SK-MEL-5 (cell line): ENCODE data around the gene ATP5PB. TPM values are rescaled to one million over a fixed set of nuclear protein-coding genes. Genes with fewer than 3 reads are reported as not detected.

Experiments
- DNase-seq: peaks from one replicate; pipeline ENCODE4 v3.0.0-alpha.2; 2016; ENCODE audit warnings: low read depth, low spot score
- in situ Hi-C: cut with HindIII; loops from 2 replicates; pipeline ENCODE4 v1.10.0; 2016; ENCODE audit warnings: low sequenced_read_pairs, high pct_unique_total_duplicates, low pct_unique_long_range_greater_than_20kb
- polyA plus RNA-seq, 2 experiments: library from polyadenylated mRNA; depleted of rRNA; stranded (reverse); fragments of >200 nt; gene quantifications; 2 replicates each; pipeline ENCODE4 v1.2.3, GENCODE V29; 2015
- total RNA-seq: library from RNA; depleted of rRNA; stranded (reverse); fragments of >200 nt; shearing (Covaris generic); gene quantifications from 2 replicates; pipeline ENCODE4 v1.2.3, GENCODE V29; 2014; rRNA removed

The ATP5PB gene
- total RNA-seq = 683 and 745 TPM in 2 replicates
- polyA plus RNA-seq (2015; cell fraction: cytosol; rRNA removed) = 342 and 365 TPM in 2 replicates
- polyA plus RNA-seq (2015; cell fraction: nucleus; rRNA removed) = 62.0 and 97.5 TPM in 2 replicates

DNA sequence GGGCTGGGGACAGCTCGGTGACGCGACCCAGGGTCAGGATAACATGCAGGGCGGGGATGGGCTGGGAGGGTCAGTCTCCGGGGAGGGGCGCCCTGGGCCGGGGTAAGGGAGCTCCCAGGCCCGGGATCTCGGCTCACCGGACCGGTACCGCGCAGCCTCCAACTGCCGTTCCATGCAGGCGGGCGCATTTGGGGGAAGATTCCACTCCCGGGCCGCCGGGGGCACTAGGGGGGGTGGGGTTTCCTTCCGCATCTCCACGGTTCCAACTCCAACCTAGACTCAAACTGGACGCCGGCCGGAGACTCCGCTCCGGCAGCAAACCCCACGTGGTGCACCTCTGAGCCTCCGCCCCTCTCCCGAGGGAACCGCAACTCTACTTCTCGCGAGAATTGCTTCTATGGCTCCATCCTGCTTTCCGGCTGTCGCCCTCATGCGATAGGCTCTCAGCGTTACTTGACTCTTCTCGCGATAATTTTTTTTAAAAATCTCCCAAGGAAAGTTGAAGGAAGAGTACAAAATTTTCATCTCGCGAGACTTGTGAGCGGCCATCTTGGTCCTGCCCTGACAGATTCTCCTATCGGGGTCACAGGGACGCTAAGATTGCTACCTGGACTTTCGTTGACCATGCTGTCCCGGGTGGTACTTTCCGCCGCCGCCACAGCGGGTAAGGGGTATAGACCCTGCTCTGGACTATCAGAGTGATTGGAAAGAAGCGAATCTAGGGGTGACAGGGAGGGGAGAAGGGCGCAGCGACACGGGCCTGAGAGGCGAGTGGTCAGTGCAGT, at the start of gene ATP5PB, which contains the start of gene WDR77:
ATP5PB (plus strand) TSS at position 547 of the 785 bp plus-strand sequence; CDS start at position 625, 78 bp downstream.
WDR77 (minus strand) TSS at position 339 of the 785 bp plus-strand sequence; CDS start at position 252, 87 bp downstream.
- in situ Hi-C loops = no loop called here

DNA sequence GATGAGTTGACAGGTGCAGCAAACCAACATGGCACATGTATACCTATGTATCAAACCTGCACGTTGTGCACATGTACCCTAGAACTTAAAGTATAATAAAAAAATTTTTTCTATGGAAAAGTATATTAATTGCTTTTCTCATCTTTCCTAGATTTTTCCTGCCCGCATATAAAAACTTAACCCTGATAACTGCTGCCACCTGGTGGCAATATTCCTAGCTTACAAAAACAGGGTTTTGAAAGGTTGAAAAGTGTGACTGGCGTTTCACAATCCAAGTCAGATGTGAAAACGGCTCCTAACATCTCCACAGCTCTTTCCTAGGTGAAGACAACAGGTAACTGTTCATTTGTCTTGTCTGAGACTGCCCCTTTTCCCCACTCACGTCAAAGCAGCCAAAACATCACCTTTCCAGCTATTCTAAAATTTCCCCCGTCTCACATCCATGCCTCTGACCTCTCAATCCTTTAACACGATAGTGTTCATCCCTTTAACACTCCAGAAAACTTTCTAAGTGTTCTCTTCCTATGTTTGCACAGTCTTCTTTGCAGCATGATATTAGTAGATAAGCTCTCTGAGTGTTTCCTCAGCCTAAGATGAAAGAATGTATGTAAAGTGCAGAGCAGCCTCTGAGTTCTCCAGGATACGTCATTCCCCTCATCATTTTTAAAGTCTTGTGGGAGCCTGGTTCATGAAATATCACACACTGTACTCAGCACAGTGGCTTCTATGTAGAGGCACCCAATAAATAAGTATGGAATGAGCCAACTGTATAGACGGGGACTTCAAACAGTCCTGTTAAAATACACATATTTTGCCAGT, 49.3 kb upstream of the ATP5PB start:
- in situ Hi-C loops = no loop called here
- DNase-seq = peak; percentile 54

More for the DNA sequence above, at the start of gene ATP5PB, which contains the start of gene WDR77:
- peak; percentile 99 for DNase-seq

DNA sequence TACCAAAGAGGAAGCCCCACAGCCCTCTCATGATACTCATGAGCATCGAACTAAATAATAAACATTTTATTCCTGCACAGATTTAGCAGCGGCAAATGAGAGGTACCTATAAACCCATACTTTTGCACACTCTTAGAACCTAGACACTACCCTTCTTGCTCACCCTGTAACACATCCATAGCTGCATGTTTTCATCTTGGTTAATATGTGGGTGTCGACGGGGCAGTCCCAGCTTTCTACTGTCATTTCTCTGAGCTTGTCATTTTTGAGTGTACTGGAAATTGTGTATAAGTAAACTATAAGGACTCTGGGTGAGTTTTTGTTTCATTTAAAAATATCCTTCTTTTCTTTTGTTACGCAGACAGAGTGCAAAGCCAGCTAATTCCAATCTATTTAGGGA, 47.2 kb upstream of the ATP5PB start:
- DNase-seq = no peak
- in situ Hi-C loops = no loop called here

DNA sequence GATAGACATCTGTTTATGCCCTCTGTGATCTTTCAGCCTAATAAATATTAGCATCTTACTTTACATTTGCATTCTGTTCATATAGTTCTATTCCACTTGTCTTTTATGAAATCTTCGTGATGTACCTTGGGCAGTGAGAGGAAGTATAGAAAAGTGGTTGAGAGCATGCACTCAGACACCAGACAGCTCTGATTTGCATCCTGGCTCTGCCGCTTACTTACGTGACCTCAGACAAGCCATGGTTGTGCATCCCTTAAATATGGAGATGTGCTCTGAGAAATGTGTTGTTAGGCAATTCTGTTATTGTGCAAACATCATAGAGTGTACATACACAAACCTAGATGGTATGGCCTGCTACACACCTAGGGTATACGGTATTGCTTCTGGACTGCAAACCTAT, 44.7 kb upstream of the ATP5PB start:
- in situ Hi-C loops = no loop called here
- DNase-seq = no peak

DNA sequence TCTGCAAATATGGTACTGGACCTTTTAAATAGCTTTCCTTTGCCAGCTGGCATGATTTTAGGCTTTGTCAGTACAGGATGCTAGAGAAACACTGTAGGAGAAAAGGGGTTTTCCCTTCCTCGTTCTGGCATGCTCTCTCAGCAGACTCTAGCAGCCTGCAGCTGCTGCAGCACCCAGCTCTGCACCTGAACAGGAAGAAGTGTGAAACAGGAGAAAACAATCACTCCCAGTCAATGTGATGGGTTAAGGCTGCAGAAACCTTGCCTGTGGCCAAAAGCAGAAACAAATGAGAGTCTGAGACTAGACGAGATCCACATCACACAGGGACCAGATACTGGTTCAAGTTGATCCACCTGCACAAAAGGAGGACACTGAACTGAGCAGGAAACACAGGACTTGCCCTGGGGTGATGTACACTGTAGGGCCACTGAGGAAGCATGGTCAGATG, 42.9 kb upstream of the ATP5PB start:
- in situ Hi-C loops = no loop called here
- peak; percentile 4 for DNase-seq

GRCh38 chr1:111407301-111407700, 42.0 kb upstream of the ATP5PB start:
- no peak for DNase-seq
- in situ Hi-C loops = no loop called here

DNA sequence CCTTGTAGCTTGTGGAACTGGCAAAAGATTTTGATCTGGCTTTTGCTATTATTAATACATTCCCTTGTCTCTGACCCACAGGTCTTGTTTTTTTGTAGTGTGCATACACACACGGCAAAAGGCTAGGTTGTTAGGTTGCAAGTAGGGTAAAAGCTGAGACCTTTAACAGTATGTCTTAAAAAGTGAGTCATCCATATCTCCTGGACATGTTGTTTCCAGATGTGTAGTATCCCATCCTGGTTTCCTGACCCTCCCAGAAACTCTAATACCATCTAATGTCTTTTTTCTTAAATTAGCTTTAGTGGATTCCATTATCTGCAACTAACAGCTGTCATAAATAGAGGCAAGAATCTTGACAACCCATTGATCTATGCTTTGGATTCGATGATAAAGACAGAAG, 36.4 kb upstream of the ATP5PB start:
- in situ Hi-C loops = no loop called here
- DNase-seq = no peak

- in situ Hi-C loops = no loop called here
- DNase-seq = no peak
Measured at GRCh38 chr1:111414756-111415155, 34.5 kb upstream of the ATP5PB start.

GRCh38 chr1:111415461-111415860, 33.8 kb upstream of the ATP5PB start:
- no peak for DNase-seq
- in situ Hi-C loops = no loop called here

DNA sequence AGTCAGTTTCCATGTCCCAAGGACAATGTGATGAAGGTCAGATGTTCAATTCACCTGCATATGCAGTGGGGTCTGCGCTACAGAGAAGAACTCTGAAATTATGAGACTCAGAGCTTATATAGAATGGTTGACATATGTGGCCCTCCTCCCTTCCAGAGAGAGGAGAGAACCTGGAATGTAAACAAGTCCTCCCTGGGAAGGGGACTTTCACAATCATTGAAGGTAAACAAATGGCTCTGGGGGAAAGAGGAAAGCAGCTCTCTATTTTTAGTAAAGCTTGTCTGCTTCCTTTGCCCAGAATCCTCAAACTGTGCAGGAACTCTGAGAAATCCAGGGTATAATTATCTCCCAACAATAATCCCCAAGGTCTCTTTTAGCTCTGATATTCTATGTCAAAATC, 31.5 kb upstream of the ATP5PB start:
- DNase-seq = no peak
- in situ Hi-C loops = no loop called here

GRCh38 chr1:111419037-111419436, 30.2 kb upstream of the ATP5PB start:
- in situ Hi-C loops = no loop called here
- no peak for DNase-seq

DNA sequence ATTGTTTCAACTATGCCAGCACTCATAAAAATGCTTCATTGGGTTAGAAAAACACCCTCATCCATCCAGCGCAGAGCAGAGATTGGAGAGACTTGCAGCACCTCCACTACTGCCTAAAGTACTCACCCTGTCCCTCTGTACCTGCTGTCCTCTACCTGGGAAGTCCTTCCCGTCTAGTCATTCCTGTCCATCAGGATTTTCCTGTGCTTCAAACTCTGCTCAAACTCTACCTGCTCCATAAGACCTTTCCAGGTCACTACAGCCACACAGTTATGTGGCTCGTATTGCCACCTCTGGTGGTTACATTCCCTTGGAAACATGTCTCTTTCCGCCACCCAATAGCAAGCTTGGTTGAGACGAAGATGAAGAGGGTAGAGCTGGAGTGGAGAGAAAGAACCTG, 28.9 kb upstream of the ATP5PB start:
- in situ Hi-C loops = no loop called here
- DNase-seq = no peak

- in situ Hi-C loops = no loop called here
- peak; percentile 51 for DNase-seq
Measured at GRCh38 chr1:111422546-111423391, 26.5 kb upstream of the ATP5PB start.

- in situ Hi-C loops = no loop called here
- DNase-seq = no peak
Measured at GRCh38 chr1:111424281-111424680, 25.0 kb upstream of the ATP5PB start.

GRCh38 chr1:111436726-111437125, 12.5 kb upstream of the ATP5PB start:
- in situ Hi-C loops = no loop called here
- no peak for DNase-seq

- in situ Hi-C loops = no loop called here
- no peak for DNase-seq
Measured at GRCh38 chr1:111439461-111440351, 9.6 kb upstream of the ATP5PB start.
